Measurements from ENCODE around the gene ZW10. TPM values are rescaled to one million over a fixed set of nuclear protein-coding genes. Genes with fewer than 3 reads are reported as not detected.
A peak's percentile ranks its signal among the peaks of the same experiment; 100 is the strongest.

Gene ZW10
- total RNA-seq (2014; rRNA removed; shearing (Covaris generic)): 24.5 and 30.5 TPM in 2 replicates
- 8.9 and 12.3 TPM in 2 replicates for polyA plus RNA-seq (2016; fragmentation: Nextera tagmentation; extraction: Ambion mirVana)
- long read RNA-seq, transcript ZW10-201 (16 exons, 2,992 nt): major isoform, 10 of 12 reads
- long read RNA-seq, partial matches to known transcripts: 1 of 12 reads
- long read RNA-seq, other reads (novel, unspliced or antisense): 1 of 12 reads

- DNase-seq (ENCODE audit: low spot score) (peak; percentile 97), ATAC-seq (peak; percentile 99)
- Histone ChIP-seq H3K79me2 (replicated peaks; ENCODE audit: insufficient read depth) (peaks cover 20% of the 10 kb centered on the region), H3K4me1 (ENCODE audit: insufficient read depth) (no peaks in the 10 kb centered on the region), H3F3A (replicated peaks; ENCODE audit: low read depth) (no peaks in the 10 kb centered on the region), H3K27me3 (ENCODE audit: insufficient read depth) (no peaks in the 10 kb centered on the region), H3K4me3 (peak within 1 kb of the TSS; percentile 76), H3K36me3 (ENCODE audit: insufficient read depth) (no peaks in the 10 kb centered on the region; the same call in 1 of the 2 replicates), H3K4me2 (peak within 1 kb of the TSS; percentile 84), H2AFZ (peak within 1 kb of the TSS; percentile 75), H3K9me2 (ENCODE audit: insufficient read depth) (no peaks in the 10 kb centered on the region), H3K27ac (ENCODE audit: low read depth) (no peak within 1 kb of the TSS), H4K20me1 (replicated peaks; ENCODE audit: insufficient read depth) (0 out of 2 replicates have a peak, but pooled peaks cover 4% of the 10 kb centered on the region)
- H3K9me3 Mint-ChIP-seq: no peaks in the 10 kb centered on the region
- peaks cover 2% of the 10 kb centered on the region; the same call in 1 of the 3 replicates for H3K4me1 Mint-ChIP-seq
- peaks cover 5% of the 10 kb centered on the region for H3K27me3 Mint-ChIP-seq (ENCODE audit: insufficient read depth, low read depth, poor library complexity)
- peaks cover 11% of the 10 kb centered on the region; the same call in 2 of the 3 replicates for H3K36me3 Mint-ChIP-seq (ENCODE audit: low read depth)
- peak within 1 kb of the TSS; percentile 98 for H3K27ac Mint-ChIP-seq
- no peak for TF ChIP-seq REST (IDR thresholded peaks at IDR 0.05; ENCODE audit: unreplicated experiment)
- TF ChIP-seq EZH2phosphoT487 (IDR thresholded peaks at IDR 0.05; ENCODE audit: unreplicated experiment): no peak
- peak; percentile 94 for TF ChIP-seq ETS1 (IDR thresholded peaks at IDR 0.05)
- peak; percentile 62 for TF ChIP-seq CREB1 (CRISPR knock-in tag; IDR thresholded peaks at IDR 0.05; ENCODE audit: low read depth)
- peak; percentile 69 to 98 for TF ChIP-seq CTCF (conservative IDR thresholded peaks at IDR 0.05; ENCODE audit: low read depth in 2 of 2)
- TF ChIP-seq POLR2AphosphoS5 (IDR thresholded peaks at IDR 0.05; ENCODE audit: low read depth): peak; percentile 83
- H3K4me3 Mint-ChIP-seq: peak within 1 kb of the TSS; percentile 96
These were observed at the start of gene ZW10 for GRCh38 chr11:113773416-113774173. Gene ZW10 (minus strand): TSS chr11:113773692. CDS start chr11:113773666, 26 bp downstream.
